Hematopoietic multipotent progenitor cell treated with erythropoietin and hydrocortisone succinate and interleukin-3 and kit ligand, for 15 days (in vitro differentiated cells): ENCODE results near the gene RNF144B.
"Not testable (repeated sequence)": the region's sequence is repeated elsewhere in the genome, so short reads cannot be mapped to it uniquely, and the experiment has no call there.

Experiments used
- DNase-seq: peaks from one replicate; pipeline ENCODE4 v3.0.0-alpha.2; 2015; ENCODE audit warnings: low spot score

The RNF144B gene

DNA sequence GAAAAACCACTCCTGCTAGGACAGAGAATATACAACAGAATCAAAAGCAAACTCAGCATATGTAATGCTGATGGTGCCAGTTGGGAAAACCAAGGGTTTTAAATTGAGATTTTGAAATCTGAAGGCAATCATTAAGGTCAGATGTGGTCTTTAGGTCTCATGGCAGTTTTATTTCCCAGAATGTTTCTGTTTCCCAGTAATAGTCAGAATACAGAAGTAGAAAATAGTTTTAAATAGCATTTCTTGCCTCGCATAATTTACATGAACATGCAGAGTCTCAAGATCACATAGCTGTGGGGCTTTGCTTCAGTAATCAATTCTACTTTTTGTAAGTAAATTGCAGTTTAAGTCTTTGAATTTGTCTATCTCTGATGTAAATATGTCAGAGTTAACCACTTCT, 58.1 kb downstream of the RNF144B start:
- no peak for DNase-seq

DNA sequence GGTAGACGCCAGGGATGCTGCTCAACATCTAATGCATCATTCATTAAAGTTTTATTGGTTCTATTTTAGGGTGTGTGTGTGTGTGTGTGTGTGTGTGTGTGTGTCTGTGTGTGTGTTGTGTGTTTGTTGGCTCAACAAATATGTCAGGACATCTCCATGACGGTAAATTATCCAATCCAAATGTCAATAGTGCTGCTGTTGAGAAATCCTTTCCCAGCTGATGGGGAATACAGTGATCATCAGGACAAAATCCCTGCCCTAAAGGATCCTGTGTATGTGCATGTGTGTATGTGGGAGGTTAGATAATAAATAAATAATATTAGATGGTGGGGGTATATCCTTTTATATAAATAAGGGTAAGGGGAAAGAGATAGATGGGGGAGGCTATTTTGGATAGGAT, 59.6 kb downstream of the RNF144B start:
- DNase-seq: no peak

DNA sequence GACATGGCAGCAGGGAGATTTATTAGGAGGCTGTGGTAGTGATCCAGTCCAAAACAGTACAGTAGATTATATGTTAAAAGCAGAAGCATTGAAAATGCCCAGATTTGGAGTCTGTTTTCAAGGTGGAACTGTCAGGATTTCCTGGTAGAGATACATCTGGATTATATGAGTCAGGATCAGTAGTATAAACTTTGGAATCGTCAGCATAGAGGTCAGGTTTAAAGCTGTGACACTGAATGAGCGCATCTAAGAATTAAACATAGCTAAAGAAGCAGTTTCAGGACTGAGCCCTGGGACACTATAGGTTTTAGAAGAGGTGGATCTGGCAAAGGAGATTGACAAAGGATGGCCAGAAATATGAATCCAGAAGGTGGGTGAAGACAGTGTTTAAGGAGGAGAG, 60.4 kb downstream of the RNF144B start:
- DNase-seq: no peak

DNA sequence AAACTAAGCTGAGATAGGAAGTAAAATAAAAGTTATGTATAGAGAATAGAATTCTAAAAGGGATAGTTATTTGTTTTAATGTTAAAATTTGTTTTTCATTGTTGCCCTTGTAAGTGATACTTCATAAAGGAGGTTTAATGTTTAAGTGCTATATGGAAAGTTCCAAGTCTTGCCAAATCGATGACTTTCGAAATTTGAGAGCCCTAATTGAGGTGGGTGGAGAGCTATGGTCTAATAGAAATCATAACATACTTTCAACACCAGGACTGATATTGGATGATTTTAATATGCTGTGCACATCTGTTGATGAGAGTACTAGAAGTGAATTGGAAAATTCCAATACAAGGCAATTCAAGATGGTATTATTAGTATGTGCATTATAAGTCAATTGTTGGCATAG, 64.6 kb downstream of the RNF144B start:
- no peak for DNase-seq

DNA sequence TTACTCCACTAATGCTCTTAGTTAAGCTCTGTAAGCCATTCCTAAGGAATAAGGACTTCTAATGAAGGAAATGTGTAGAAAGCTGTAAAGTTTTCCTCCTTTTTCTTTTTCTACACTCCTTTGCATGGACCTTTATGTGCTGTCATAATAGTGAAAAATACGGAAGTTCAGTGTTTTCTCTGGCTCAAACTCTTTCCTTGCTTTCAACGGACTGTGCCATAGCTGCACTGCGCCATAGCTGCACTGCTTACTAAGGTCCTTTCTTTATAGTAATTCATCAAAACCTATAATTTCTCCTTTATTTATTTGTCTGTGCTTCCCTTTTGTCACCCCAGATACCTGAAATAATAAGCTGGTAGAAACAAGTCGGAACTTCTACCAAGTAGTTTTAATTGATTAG, 67.3 kb downstream of the RNF144B start:
- DNase-seq: no peak

DNA sequence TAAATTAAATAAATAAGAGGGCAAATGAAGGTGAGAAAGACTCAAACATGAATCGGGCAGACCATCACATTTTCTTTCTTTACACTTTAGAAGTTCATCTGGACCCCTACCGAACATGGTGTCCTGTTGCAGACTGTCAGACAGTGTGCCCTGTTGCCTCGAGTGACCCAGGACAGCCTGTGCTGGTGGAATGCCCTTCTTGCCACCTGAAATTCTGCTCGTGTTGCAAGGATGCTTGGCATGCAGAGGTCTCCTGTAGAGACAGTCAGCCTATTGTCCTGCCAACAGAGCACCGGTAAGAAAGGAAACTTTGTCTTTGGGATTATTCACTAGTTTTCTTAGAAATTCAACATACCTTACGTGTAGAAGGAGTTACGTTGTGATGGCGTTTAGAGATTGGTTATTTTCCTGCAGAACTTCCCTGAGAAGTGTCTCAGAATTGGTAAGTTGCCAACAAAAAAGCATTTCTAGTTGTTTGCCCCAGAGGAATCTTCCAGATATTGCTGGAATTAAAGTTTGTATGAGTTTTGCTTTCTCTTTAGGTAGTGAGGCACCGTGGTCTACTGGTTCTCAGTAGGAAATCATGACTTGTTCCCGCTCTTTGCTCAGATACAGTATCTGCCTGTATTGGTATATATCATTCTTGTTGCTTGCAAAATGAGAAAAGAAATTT, 70.1 kb downstream of the RNF144B start:
- DNase-seq: no peak

DNA sequence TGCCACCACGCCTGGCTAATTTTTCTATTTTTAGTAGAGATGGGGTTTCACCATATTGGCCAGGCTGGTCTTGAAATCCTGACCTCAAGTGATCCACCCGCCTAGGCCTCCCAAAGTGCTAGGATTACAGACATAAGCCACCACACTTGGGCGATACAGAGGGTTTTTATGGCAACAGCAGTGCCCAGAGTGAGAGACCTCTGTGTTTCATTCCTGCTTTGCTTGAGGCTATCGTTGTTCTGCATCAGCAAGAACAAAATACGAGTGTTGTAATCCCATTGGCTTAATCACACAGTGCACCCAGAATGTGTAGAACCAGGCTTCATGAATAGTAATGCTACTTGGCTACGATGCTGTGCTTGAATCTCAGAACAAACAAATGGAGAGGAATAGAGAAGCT, 70.9 kb downstream of the RNF144B start:
- not testable (repeated sequence) for DNase-seq

DNA sequence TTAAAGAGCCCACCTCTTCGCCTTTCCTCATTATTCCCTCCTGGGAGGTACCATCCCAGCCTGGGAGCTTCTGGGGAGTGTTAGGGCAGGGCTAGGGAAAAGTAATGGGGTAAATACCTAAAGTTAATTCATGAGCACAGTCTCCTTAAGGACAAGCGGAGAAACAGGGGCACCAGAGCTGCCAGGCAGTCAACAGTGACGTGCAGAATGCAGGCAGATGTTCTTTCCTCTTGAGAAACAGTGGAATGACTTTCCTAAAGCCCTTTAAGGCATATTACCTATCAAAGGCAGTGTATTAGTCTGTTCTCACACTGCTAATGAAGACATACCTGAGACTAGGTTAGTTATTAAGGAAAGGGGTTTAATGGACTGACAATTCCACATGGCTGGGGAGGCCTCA, 76.3 kb downstream of the RNF144B start:
- DNase-seq: no peak

DNA sequence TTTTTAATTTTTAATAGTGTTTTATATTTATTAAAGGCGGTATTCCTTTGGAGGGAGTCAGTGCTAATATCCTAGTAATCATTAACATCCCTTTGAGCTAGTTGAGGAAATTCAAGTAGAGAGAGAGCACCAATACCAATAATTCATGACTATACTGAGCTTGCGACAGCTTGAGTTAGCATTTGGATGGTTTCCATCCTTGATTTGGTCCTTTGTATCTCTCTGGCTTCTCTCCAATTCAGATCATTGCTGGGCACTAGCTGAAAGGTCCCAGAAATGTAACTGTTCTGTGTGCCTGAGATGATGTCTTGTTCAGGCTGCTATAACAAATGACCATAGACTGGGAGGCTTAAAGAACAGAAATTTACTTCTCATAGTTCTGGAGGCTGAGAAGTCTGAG, 77.0 kb downstream of the RNF144B start:
- DNase-seq: no peak

DNA sequence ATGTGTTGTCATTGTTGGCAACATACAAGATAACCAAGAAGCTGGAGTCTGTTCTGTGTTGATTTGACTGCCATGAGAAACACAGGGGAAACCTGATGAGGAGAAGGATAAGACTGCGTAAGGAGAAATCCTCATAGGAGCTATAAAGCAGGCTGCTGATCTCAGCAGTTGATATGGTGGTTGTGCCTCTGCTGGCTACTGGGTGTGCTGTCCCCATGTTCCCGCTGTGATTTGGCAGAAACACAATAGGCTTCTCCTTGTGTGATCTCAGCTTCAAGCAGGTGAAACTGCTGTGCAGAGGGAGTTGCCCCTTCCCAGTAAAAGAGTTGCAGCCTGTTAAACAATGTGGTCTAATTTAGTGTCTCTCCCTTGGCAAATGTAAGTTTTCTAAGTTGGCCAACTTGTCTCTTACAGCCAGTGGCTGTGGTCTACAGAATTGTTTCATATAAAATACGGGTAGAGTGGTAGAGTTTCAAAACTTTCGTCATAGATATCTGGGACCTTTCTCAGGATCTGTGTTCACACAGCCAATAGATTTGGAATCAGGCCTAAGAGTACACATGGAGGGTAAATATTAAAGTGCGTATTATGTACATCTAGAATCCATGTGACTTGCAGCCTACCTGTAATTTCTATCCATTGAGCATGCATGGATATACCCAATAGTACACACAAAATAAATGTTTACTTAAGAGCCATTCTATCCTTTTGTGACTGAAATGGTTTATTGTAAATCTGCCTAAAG, 78.4 kb downstream of the RNF144B start:
- DNase-seq: no peak

DNA sequence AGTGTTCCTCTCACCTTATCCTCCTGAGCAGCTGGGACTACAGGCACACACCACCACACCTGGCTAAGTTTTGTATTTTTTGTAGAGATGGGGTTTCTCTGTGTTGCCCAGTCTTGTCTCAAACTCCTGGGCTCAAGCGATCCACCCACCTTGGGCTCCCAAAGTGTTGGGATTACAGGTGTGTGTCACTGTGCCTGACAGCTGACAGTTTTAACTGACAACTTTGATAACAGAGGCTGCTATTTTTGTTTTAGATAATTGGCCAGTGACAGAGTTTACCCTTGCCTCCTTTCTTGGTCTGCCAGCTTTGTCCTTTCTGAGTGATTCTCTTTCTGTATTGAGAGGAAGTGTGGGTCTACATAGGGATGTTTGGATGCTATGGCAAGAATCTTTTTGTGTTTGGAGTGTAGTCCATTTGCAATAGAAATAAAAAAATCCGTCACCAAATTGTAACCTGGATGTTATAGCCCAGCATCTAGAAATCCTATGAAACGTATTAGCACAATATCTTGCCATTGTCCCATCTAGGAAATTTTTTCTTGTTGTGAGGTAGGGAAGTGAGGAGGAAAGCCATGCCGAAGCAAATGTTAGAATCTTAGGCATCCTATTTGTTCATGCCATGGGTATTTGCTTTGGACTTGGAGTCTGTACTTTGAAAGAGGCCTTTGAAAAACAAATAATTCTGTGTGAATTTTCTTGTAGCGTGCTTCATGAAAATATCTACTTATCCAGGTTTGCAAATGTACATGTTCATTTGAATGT, 80.8 kb downstream of the RNF144B start:
- DNase-seq: no peak

DNA sequence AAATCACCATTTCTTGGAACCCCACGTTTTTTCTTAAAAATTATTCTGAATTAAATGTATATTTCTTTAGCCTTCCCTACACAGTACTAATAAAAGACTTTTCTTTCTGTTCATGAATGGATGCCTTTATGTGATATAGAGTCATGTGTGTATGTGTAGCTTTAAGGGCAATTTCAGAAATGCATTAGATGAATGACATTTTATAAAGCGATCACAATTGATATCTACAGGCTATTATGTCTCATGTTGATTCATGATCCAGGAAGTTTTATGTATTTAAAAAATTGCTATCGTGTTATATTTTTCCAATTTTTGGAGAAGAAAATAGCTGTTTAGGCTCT, 81.3 kb downstream of the RNF144B start:
- no peak for DNase-seq

DNA sequence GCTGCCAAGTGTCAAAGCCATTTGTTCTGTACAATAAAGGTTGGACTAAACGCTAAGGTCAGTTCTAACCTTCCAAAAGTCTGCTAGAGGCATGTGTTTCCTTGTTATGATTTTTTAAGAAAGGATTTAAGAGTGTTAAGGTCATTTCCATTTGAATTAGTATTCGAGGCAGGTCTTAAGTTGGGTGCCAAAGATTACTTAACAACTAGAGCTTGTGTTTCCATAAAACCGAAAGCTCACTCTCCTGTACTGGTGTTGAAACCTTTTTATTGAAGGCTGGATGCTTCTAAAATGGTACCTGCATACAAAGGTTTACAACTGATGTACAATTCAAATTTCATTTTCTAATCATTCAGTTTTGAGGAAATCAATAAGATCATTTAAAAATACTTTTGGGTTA, 82.4 kb downstream of the RNF144B start:
- DNase-seq: no peak

DNA sequence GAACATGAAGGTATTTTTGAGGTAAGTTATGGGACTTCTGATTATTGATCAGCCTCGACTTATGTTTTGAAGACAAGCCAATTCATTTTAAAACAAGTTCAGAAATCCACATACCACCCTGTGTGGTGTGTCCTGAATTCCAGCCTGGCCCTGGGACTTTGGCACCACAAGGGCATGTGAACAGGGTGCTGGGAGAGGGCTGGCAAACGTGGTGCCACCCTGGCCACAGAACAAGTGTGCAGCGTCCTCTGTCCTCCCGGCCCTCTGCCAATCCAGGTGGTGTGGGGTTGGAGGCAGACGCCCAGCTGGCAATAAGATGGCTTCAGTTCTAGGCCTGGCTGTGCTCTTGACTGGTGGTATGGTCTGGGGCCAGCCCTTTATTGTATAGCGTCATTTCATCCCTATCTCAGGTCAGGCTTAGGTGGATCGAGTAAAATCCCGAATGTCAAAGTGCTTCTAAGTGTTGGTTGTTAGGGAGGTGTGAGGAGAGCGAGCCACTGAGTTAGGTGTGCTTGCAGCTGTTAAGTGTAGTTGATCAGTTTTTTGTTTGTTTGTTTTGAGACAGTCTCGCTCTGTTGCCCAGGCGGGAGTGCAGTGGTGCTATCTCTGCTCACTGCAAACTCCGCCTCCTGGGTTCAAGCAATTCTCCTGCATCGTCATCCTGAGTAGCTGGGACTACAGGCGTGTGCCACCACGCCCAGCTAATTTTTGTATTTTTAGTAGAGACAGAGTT, 84.2 kb downstream of the RNF144B start:
- no peak for DNase-seq

DNA sequence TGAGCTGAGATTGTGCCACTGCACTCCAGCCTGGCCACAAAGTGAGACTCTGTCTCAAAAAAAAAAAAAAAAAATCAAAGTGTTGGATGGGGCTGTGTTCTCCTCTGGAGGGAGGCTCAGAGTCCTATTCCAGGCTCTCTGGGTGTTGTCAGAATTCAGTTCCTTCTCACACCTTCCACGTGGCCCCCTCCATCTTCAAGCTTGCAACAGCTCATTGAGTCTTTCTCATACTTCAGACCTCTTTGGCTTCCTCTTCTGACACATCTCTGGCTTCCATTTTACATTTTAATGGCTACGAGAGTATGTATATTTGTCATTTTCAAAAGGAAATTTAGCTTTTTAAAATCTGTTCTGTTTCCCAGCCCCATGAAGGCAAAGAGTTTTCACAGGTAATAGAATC, 85.8 kb downstream of the RNF144B start:
- DNase-seq: no peak

DNA sequence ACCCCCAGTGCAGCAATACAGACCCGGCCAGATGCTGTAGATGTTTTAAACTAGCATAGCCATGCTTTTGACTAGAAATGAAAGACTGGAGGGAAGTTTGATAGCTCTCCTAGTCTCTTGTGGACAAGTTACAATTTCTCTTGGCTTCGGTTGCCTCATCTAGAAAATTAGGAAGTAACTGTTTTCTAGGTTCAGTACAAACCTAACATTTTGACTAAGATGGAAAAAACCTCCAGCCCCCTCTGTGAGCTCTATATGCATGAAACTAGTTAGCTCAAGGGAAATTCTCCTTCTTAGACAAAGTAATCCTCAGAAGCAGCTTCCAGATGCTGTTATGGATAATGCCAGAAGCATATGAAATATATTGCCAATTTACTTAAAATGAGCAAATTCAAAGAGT, 86.6 kb downstream of the RNF144B start:
- DNase-seq: no peak

DNA sequence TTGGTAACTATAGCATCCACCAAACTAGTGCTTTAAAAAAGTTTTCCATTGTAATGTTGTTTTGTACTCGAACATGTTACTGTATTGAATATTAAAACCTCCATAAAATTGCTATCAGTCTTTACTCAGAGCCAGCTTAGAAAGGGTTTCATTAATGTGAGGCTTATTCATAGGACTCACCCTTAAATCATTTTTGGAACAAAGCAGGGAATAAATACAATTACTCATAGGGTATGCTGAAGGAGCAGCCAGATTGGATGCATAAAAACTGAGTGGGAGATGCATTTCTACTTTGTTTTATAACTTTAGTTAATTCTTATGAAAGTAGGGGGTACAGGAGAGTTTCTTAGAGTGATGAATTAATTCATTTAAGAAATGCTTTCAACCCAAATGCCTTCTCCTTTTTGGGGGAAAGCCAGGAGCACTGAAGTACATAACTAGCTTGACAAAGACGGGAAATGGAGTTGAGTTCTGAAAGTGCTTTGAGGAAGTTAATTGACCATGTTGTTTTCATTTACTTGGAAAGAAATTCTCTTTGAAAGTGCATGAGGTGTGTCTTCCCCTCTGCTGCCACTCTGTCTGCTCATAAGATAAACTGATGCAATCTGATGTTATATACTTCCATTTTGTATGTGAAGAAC, 90.3 kb downstream of the RNF144B start:
- DNase-seq: no peak

DNA sequence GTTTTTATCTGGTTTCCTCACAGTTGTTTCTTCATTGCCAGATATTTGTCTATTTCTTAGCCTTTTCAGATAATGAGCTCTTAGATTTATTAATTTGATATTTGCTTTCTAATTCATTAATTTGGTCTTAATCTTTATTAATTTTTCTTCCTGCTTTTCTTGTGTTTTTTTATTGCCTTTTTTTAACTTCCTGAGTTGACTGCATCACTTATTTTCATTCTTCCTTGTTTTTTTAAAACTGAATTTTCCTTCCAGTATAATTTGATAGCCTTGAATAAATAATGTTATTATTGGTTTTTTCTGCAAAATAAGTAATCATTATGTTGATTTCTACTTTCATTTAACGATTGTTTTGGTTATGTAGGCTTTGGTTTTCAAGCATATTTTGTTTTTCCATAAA, 91.5 kb downstream of the RNF144B start:
- no peak for DNase-seq

DNA sequence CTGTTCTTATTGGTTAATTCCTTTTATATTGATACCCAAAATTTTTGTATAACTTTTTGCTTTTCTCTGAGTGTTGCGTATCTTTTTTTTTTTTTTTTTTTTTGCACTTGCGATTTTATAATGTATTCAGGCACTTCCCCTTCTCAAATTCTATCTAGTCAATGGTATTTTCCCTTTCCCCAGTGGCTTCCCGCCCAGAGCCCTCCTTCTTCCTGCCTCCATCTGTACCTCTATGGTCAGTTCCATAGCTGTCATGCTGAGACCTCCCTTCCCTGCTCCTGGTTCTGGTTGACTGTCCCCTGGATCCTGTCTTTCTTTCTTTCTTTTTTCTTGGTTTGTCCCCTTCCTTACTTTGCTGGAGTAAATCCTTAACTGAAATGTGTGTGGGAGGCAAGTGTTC, 94.7 kb downstream of the RNF144B start:
- DNase-seq: no peak

DNA sequence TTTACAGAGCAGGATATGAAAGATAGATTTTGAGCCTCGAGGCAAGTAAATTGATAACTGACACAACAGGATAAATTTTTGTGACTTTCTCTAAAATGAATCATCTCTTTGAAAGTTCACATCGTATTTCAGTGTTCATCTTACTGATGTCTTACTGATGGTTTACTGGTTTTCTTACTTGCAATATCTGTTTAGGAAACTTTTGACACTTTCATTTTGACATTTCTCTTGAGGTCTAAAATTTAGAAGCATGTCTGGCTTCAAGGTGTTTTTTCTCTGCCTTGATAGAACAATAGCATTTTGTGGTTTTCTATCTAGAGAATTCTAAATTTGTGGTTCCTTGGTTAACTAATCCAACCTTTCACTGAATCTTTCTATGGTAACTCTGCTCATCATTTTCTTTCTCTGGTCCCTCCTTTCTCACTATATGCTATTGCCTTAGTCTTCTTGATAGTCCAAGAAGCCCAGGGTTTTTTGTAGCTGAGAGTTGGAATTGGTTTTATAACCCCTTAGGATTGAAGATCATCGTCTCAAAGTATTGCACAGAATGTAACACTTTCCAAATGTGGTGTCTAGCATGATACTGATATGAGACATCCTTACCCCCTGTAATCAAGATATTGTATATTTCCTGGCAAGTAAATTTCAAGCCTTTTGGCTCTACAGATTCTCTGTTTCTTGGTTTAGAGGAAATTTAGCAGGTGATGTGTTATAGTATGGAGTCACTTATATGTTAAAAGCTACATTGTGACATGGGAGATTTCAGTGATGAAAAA, 98.7 kb downstream of the RNF144B start:
- no peak for DNase-seq

DNA sequence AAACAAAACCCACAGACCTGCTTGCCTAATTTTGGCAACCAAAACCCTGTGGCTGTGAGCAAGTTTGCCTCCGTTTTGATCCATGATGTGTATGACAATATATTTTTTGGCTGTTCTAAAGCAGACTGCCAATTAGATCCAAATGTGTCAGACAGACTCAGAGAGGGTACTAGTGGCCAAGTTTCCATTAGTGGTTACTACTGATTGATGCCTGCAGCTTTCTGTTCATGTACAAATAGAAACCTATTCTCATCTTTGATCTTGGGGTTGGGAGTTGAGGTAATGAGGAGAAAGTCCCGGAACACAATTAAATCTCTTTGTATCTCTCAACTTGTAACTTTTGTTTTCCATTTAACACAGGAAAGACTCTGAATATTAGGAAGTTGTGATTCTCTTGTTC, 100.9 kb downstream of the RNF144B start:
- DNase-seq: no peak
